MCF 10A (cell line): ENCODE results near the gene SLC13A3. TPM values are rescaled to one million over a fixed set of nuclear protein-coding genes. Genes with fewer than 3 reads are reported as not detected.

ENCODE experiments used
- BruUV-seq: library from RNA; stranded (reverse); fragments of 400-500 nt; replicated peaks from 2 replicates; lab custom pipeline; 2021; lab: Mats Ljungman, UMichigan
- CTCF ChIA-PET: fragments of 300-600 bp; sonication (Branson Sonifier 250); formaldehyde crosslinking; extraction: SDS; loops from one replicate; lab custom pipeline; 2021; ENCODE audit warnings: antibody characterized with exemption, inconsistent platforms; lab: Yijun Ruan, JAX
- POLR2A ChIA-PET: fragments of 300-600, 350-650 bp; sonication (Branson Sonifier 250); formaldehyde crosslinking; extraction: SDS; loops from one replicate; lab custom pipeline; 2020; ENCODE audit warnings: antibody characterized with exemption, inconsistent platforms; lab: Yijun Ruan, JAX
- DNase-seq: peaks from one replicate; pipeline ENCODE4 v3.0.0-alpha.2; 2018; ENCODE audit not compliant: unreplicated experiment
- H3K27ac Mint-ChIP-seq: one replicate; pipeline ENCODE4 v1.8.0; 2022; ENCODE audit warnings: mild to moderate bottlenecking, low read depth, mixed read lengths; ENCODE audit not compliant: unreplicated experiment
- H3K27me3 Mint-ChIP-seq: one replicate; pipeline ENCODE4 v1.8.0; 2022; ENCODE audit warnings: mixed read lengths; ENCODE audit not compliant: insufficient read depth, unreplicated experiment
- H3K36me3 Mint-ChIP-seq: one replicate; pipeline ENCODE4 v1.8.0; 2022; ENCODE audit warnings: mild to moderate bottlenecking, moderate library complexity, mixed read lengths; ENCODE audit not compliant: insufficient read depth, unreplicated experiment
- H3K4me1 Mint-ChIP-seq: one replicate; pipeline ENCODE4 v1.8.0; 2022; ENCODE audit warnings: mixed read lengths; ENCODE audit not compliant: insufficient read depth, unreplicated experiment
- H3K4me3 Mint-ChIP-seq: one replicate; pipeline ENCODE4 v1.8.0; 2022; ENCODE audit warnings: mild to moderate bottlenecking, moderate library complexity, mixed read lengths; ENCODE audit not compliant: unreplicated experiment
- H3K9me3 Mint-ChIP-seq: one replicate; pipeline ENCODE4 v1.8.0; 2022; ENCODE audit warnings: mixed read lengths; ENCODE audit not compliant: unreplicated experiment
- intact Hi-C: fragments of 100-400 bp; cut with micrococcal nuclease; formaldehyde crosslinking; loops from 2 replicates; pipeline ENCODE4 v1.14.1; 2022
- total RNA-seq: library from RNA; stranded (reverse); gene quantifications from 2 replicates; pipeline ENCODE4 v1.2.3, GENCODE V29; 2022
- TF ChIP-seq, protein P1 (sequence below): fragments of 200-600 bp; IDR thresholded peaks from one replicate; pipeline ENCODE4 v1.8.0; 2022; ENCODE audit warnings: antibody characterized with exemption, mild to moderate bottlenecking; ENCODE audit not compliant: unreplicated experiment

Gene SLC13A3
- total RNA-seq, 1 experiment from 2014 or later = not detected

DNA sequence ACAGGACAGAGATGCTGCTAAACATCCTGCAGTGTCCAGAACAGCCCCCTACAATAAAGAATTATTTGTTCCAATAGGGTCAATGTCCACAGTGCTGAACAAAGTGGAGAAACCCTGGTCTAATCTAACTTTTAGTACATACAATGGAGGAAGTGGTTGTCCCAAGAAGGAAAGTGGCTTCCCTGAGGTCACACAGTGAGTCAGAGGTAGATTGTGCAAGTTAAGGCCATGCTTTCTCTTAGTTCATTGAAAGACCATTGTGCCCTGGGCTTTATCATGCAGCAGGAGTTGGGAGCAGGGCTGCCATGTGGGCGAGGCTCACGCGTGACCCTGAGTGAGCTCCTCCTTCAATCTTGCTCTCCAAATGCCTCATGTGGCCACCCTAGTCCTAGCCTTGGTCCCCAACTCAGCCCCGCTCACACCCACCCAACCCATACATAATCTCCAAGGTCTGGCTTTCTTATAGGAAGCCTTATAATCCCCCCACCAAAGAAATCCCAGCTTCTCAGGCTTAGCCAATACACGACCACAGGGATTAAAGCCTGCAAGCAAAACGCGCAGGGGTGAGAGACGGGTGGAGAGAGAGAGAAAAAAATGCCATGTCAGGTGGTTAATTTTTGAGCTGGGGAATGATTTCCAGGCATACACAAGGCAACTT, 19.9 kb downstream of the SLC13A3 start:
- peak; percentile 40 for DNase-seq
- Mint-ChIP-seq H3K4me3 (no peak overlapping the region), H3K27ac (no peak overlapping the region), H3K36me3 (no peaks in the 10 kb centered on the region), H3K27me3 (peaks cover 10% of the 10 kb centered on the region), H3K4me1 (no peaks in the 10 kb centered on the region), H3K9me3 (peaks cover 17% of the 10 kb centered on the region)
- TF ChIP-seq, protein P1, sequence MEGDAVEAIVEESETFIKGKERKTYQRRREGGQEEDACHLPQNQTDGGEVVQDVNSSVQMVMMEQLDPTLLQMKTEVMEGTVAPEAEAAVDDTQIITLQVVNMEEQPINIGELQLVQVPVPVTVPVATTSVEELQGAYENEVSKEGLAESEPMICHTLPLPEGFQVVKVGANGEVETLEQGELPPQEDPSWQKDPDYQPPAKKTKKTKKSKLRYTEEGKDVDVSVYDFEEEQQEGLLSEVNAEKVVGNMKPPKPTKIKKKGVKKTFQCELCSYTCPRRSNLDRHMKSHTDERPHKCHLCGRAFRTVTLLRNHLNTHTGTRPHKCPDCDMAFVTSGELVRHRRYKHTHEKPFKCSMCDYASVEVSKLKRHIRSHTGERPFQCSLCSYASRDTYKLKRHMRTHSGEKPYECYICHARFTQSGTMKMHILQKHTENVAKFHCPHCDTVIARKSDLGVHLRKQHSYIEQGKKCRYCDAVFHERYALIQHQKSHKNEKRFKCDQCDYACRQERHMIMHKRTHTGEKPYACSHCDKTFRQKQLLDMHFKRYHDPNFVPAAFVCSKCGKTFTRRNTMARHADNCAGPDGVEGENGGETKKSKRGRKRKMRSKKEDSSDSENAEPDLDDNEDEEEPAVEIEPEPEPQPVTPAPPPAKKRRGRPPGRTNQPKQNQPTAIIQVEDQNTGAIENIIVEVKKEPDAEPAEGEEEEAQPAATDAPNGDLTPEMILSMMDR = no peak
- BruUV-seq = no TSS peak
- intact Hi-C loops = no loop called here
- POLR2A ChIA-PET = no interaction called here
- CTCF ChIA-PET = interaction anchor here (0.6 to 0.9 kb wide), 2 partner anchors 56 to 643 kb away, joined by 4 to 5 read pairs; no protein-coding TSS in a partner anchor

DNA sequence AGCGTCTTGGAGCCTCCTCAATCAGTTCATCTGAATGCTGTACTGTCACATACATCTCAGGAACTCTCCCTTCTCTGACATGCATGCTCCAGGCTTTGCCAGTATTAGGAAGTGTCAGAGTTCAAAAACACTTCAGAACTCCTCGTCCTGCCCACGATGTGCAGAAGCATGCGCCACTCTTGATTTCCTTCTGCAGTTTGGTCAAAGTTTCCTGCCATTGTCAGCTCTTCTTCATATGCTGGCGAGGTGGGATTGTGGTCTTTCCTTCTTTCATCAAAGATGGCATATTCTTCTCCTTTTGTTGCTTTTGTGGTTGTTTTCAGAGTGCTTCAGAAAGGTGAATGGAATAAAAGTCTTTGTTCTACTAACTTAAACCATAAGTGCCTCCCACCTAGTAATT, 21.0 kb downstream of the SLC13A3 start:
- TF ChIP-seq, protein P1 = no peak
- H3K4me3 Mint-ChIP-seq = no peak overlapping the region
- H3K4me1 Mint-ChIP-seq = no peaks in the 10 kb centered on the region
- DNase-seq = no peak
- ChIA-PET CTCF (no interaction called here), POLR2A (interaction anchor here (0.7 kb wide), 2 partner anchors 11 to 16 kb away, joined by 3 read pairs; no protein-coding TSS in a partner anchor)
- intact Hi-C loops = no loop called here
- H3K27ac Mint-ChIP-seq = no peak overlapping the region
- peaks cover 20% of the 10 kb centered on the region for H3K27me3 Mint-ChIP-seq
- peaks cover 17% of the 10 kb centered on the region for H3K9me3 Mint-ChIP-seq
- no peaks in the 10 kb centered on the region for H3K36me3 Mint-ChIP-seq
- no TSS peak for BruUV-seq

DNA sequence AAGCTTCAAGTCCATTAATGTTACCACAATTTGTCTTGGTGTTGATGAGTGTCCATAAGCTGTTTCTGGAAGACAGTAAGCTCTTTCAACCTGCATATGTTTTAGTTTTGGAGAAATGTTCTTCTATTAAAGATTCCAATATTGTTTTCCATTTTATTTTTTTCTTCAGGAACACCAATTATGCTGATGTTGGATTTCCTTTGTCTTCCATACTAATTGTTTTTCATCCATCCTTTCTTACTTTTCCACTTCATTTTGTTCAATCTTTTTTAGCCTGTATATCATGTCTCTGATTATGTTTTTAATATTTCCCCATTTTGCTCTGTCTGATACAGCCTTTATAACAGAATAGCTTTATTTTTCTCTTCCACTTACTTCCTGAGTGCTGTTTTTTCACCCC, 21.9 kb downstream of the SLC13A3 start:
- ChIA-PET CTCF (interaction anchor here (0.7 kb wide), 1 partner anchor 1303 kb away, joined by 3 read pairs; no protein-coding TSS in a partner anchor), POLR2A (no interaction called here)
- Mint-ChIP-seq H3K36me3 (no peaks in the 10 kb centered on the region), H3K27me3 (peaks cover 23% of the 10 kb centered on the region), H3K9me3 (peaks cover 20% of the 10 kb centered on the region), H3K4me3 (no peak overlapping the region), H3K4me1 (no peaks in the 10 kb centered on the region), H3K27ac (no peak overlapping the region)
- no TSS peak for BruUV-seq
- TF ChIP-seq, protein P1 = no peak
- DNase-seq = no peak
- intact Hi-C loops = no loop called here

DNA sequence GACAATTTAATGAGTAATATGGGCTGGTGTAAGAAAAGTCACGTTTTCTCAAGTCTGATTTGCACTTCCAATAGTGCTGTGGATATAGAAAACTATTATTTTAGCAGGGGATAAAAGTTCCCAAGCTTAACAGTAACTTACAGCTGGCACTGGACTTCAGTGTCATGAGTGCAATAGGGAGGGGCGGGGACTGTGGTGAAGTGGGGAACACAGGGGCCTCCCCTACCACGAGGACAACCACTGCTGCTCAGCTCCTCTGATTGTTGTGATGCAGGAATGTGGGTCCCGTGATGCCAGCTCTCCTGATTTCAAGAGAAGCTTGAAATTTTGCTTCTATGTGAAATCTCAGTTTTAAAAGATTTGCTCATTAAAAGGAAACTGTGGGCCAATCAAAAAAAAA, 24.0 kb downstream of the SLC13A3 start:
- Mint-ChIP-seq H3K27me3 (peaks cover 38% of the 10 kb centered on the region), H3K9me3 (peaks cover 27% of the 10 kb centered on the region), H3K4me3 (no peak overlapping the region), H3K36me3 (no peaks in the 10 kb centered on the region), H3K27ac (no peak overlapping the region), H3K4me1 (no peaks in the 10 kb centered on the region)
- TF ChIP-seq, protein P1 = no peak
- POLR2A ChIA-PET = no interaction called here
- CTCF ChIA-PET = interaction anchor here (1.0 kb wide), 1 partner anchor 141 kb away, joined by 5 read pairs; no protein-coding TSS in a partner anchor
- intact Hi-C loops = no loop called here
- no TSS peak for BruUV-seq
- DNase-seq = no peak
